Uterus (tissue), 2 donors: ENCODE data around the gene TAS1R3.

Experiments used
- CTCF ChIP-seq, 4 experiments: fragments of 200-600 bp in 2 of 4; fragments of 450-650 bp in 2 of 4; sonication (generic) in 2 of 4; IDR thresholded peaks; one replicate each; pipeline ENCODE4 v1.5.1; 2016 to 2019; ENCODE audit warnings: antibody characterized with exemption in 4 of 4, mild to moderate bottlenecking in 2 of 4, moderate library complexity in 1 of 4
- POLR2A ChIP-seq, 2 donors: fragments of 450-650 bp; IDR thresholded peaks; one replicate each; pipeline ENCODE4 v1.6.1; 2016; ENCODE audit warnings: antibody characterized with exemption in 2 of 2, mild to moderate bottlenecking in 1 of 2, moderate library complexity in 1 of 2

- TF ChIP-seq CTCF (IDR thresholded peaks at IDR 0.05): no peak
- TF ChIP-seq POLR2A (IDR thresholded peaks at IDR 0.05): no peak
These were observed 16.3 kb upstream of the TAS1R3 start for GRCh38 chr1:1314678-1315335.
